GM13977 (cell line): ENCODE measurements around the gene RYR3.

Experiments
- DNase-seq: peaks from one replicate; pipeline ENCODE4 v3.0.0; 2012; ENCODE audit warnings: low spot score
- CTCF ChIP-seq: IDR thresholded peaks from 2 replicates; pipeline ENCODE4 v1.5.1; 2012; ENCODE audit warnings: mild to moderate bottlenecking, control low read depth; ENCODE audit not compliant: insufficient read depth; ENCODE audit errors: extremely low read depth, missing control alignments
- in situ Hi-C: fragments of 300-500 bp; cut with MboI; formaldehyde crosslinking; loops from one replicate; pipeline ENCODE4 v1.12.0; 2022; ENCODE audit warnings: low sequenced_read_pairs, low pct_unique_long_range_greater_than_20kb, mixed read lengths, inconsistent platforms; ENCODE audit not compliant: unreplicated experiment

Gene RYR3

GRCh38 chr15:33374226-33374914 is 63.6 kb downstream of the RYR3 start:
- DNase-seq = no peak
- in situ Hi-C loops = no loop called here
- TF ChIP-seq CTCF = no peak

GRCh38 chr15:33375236-33375635 is 64.5 kb downstream of the RYR3 start:
- in situ Hi-C loops = no loop called here
- TF ChIP-seq CTCF = no peak

GRCh38 chr15:33377204-33377603 is 66.4 kb downstream of the RYR3 start:
- in situ Hi-C loops = no loop called here
- TF ChIP-seq CTCF = no peak
- no peak for DNase-seq

More at GRCh38 chr15:33375236-33375635, 64.5 kb downstream of the RYR3 start:
- no peak for DNase-seq

GRCh38 chr15:33378866-33379480 is 68.2 kb downstream of the RYR3 start:
- no peak for DNase-seq
- TF ChIP-seq CTCF = no peak
- in situ Hi-C loops = no loop called here

- in situ Hi-C loops = no loop called here
- DNase-seq = no peak
- no peak for TF ChIP-seq CTCF
These were observed 69.6 kb downstream of the RYR3 start for GRCh38 chr15:33380406-33380805.

GRCh38 chr15:33382491-33382890 is 71.7 kb downstream of the RYR3 start:
- no peak for DNase-seq
- TF ChIP-seq CTCF = no peak
- in situ Hi-C loops = no loop called here
